ENCODE data around the gene ROCK2. TPM values are rescaled to one million over a fixed set of nuclear protein-coding genes. Genes with fewer than 3 reads are reported as not detected.

ROCK2 gene
- total and polyA plus RNA-seq, 2 of the 13 experiments (the other 11 are each of a cell fraction or from before 2014, with no cell fraction given), result 38.1 to 119 TPM

GRCh38 chr2:11387843-11388242 is 43.4 kb upstream of the ROCK2 start (continued):
- TF ChIP-seq PBX2 (CRISPR knock-in tag; IDR thresholded peaks at IDR 0.05), result no peak
- TF ChIP-seq AKNA (CRISPR knock-in tag; IDR thresholded peaks at IDR 0.05; ENCODE audit: borderline replicate concordance), result no peak
- TF ChIP-seq ZNF335 (CRISPR knock-in tag; IDR thresholded peaks at IDR 0.05), result no peak
- no peak for TF ChIP-seq SMARCC2 (IDR thresholded peaks at IDR 0.05)
- no peak for TF ChIP-seq KDM2A (CRISPR knock-in tag; IDR thresholded peaks at IDR 0.05; ENCODE audit: borderline replicate concordance, low read depth)
- TF ChIP-seq TBX3 (IDR thresholded peaks at IDR 0.05; ENCODE audit: borderline replicate concordance), result peak; percentile 86; the same call in 1 of the 2 replicates
- no peak for TF ChIP-seq ZNF605 (CRISPR knock-in tag; IDR thresholded peaks at IDR 0.05)
- TF ChIP-seq ZNF672 (CRISPR knock-in tag; IDR thresholded peaks at IDR 0.05), result no peak
- TF ChIP-seq HCFC1 (IDR thresholded peaks at IDR 0.05; ENCODE audit: low read depth, low read length), result no peak
- no peak for TF ChIP-seq XRCC5 (optimal IDR thresholded peaks at IDR 0.05; ENCODE audit: low read length)
- TF ChIP-seq SOX5 (CRISPR knock-in tag; IDR thresholded peaks at IDR 0.05; ENCODE audit: borderline replicate concordance), result peak; percentile 70; the same call in 1 of the 2 replicates
- no peak for TF ChIP-seq ZNF138 (CRISPR knock-in tag; IDR thresholded peaks at IDR 0.05; ENCODE audit: low read depth)
- TF ChIP-seq KLF12 (CRISPR knock-in tag; IDR thresholded peaks at IDR 0.05; ENCODE audit: borderline replicate concordance), result no peak
- TF ChIP-seq RBM39 (IDR thresholded peaks at IDR 0.05; ENCODE audit: low read depth, low read length, poor library complexity, severe bottlenecking), result no peak
- TF ChIP-seq RFX1 (IDR thresholded peaks at IDR 0.05), result no peak
- TF ChIP-seq ZNF414 (CRISPR knock-in tag; IDR thresholded peaks at IDR 0.05), result no peak
- no peak for TF ChIP-seq TBL1XR1 (IDR thresholded peaks at IDR 0.05; ENCODE audit: borderline replicate concordance, low read length, partially characterized antibody)
- TF ChIP-seq MED13 (CRISPR knock-in tag; IDR thresholded peaks at IDR 0.05), result peak; percentile 51; the same call in 1 of the 2 replicates
- TF ChIP-seq ZSCAN20 (CRISPR knock-in tag; IDR thresholded peaks at IDR 0.05; ENCODE audit: borderline replicate concordance), result no peak
- TF ChIP-seq MED1 (CRISPR knock-in tag; IDR thresholded peaks at IDR 0.05), result no peak; the same call in 1 of the 2 replicates
- TF ChIP-seq HMGXB4 (CRISPR knock-in tag; IDR thresholded peaks at IDR 0.05; ENCODE audit: borderline replicate concordance in 1 of 2, low read depth in 1 of 2), result no peak
- TF ChIP-seq ZSCAN30 (CRISPR knock-in tag; IDR thresholded peaks at IDR 0.05), result no peak
- no peak for TF ChIP-seq SATB2 (CRISPR knock-in tag; IDR thresholded peaks at IDR 0.05)
- TF ChIP-seq MAX (IDR thresholded peaks at IDR 0.05), result no peak

Data from HepG2 (cell line).